HG03095 (cell line): ENCODE measurements around the gene TMEM179.

Source experiments
- ATAC-seq: cut with Tn5 transposase; IDR thresholded peaks from one replicate; pipeline ENCODE4 v1.9.1; 2021; ENCODE audit warnings: moderate library complexity; ENCODE audit not compliant: unreplicated experiment

TMEM179 gene

DNA sequence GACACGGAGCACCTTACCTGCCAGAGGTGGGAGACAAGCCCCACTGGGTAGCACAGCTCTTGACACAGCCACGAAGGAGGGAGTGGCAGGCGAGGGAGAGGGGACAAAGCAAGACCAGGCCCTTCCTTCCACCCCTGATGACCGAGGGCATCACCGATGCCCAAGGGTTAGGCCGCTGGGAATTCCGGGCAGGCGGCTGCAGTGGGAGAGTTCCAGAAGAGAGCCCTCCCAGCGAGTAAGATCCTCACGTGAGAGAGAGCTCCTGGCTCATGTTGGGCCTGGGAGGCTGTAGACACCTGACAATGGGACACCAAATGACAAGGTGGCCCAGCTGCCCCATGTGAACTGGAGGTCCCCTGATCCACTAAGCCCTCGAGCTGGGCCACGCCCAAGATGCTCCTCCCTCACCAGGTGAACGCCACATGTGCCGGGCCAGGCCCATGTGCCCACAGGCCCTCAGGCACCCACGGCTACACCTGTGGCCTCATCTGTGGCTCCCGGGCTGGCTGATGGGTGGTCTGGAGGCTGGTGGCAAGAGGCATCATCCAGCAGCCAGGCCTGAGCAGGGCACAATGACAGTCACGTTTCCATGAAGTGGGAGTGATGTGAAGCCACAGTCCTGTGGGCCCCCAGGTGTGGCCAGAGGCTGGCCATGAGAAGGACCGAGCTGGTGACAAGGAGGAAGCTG, 57.1 kb downstream of the TMEM179 start:
- no peak for ATAC-seq

- ATAC-seq = no peak
Measured at GRCh38 chr14:104546591-104547309, 57.8 kb downstream of the TMEM179 start.

GRCh38 chr14:104545942-104546501, 58.5 kb downstream of the TMEM179 start:
- no peak for ATAC-seq

- no peak for ATAC-seq
Measured at GRCh38 chr14:104545151-104545941, 59.2 kb downstream of the TMEM179 start.

GRCh38 chr14:104544362-104544961, 60.1 kb downstream of the TMEM179 start:
- ATAC-seq = no peak

DNA sequence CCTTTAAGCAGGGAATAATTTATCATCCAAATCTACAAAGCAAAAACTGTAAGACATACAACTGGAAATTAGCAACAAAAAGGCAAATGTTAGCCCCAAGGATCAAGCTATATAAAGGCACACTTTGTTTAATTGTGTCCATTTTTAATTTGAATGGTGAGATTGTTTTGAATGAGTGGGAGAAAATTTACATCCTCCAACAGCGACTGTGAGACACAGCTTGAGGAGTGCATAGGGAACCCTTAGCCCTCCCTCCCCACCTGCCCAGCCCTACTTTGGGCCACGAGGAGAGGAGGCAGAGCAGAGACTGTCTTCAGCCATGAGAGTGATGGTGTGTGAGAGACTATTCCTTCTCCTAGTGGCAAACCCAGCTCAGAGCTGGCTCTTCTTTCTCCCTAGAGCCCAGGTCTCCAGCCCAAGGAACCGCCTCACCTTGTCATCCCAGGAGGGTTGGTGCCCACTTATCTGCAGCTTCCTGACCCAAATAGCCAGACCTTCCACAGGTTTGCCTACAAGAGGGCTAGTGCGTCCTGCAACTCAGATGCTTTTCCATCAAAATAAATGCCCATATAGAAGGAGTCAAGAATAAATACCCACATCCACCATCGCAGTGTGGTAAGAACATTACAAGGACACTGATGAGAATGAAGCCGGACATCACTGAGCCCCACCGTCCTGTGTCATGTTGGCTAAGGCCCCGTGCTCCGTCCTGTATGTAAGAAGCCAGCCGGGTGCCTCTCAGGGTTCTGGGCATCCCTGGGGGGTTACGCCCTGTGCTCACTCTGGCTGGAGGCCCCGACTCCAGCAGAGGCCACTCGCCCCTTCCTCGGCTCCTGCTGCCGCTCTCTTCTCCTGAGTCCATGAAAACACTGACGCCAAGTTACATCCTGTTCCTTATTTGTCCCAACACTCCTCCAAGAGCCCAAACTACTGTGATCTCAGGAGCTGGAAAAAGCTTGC, 61.4 kb downstream of the TMEM179 start:
- no peak for ATAC-seq

GRCh38 chr14:104541905-104542465, 62.6 kb downstream of the TMEM179 start:
- ATAC-seq = no peak
